ENCODE results near the gene TMEFF1. TPM values are rescaled to one million over a fixed set of nuclear protein-coding genes. Genes with fewer than 3 reads are reported as not detected.

TMEFF1 gene
- total RNA-seq, 4 donors from 2014 or later, result 2.0 to 10.4 (median 4.8) TPM

DNA sequence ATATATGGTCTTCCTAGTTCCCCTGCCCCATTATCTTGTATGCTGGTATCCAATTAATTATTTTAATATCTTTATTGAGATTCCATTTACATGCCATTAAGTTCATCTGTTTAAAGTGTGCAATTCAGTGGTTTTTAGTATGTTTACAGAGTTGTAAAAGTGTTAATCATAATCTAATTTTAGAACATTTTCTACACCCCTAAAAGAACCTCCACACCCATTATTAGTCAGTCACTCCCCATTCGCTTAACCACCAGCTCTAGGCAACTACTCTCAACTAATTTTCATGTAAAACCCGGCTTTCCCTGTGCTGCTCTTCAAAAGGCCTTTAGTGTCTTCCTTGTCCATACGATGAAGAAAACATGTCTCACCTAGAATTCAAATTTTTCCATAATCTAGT, 84.1 kb downstream of the TMEFF1 start:
- no peak overlapping the region for H3K27ac ChIP-seq
- no peaks in the 10 kb centered on the region for H3K9me3 ChIP-seq
- H3K4me3 ChIP-seq (replicated peaks in 1 of 3), result no peak overlapping the region
- intact Hi-C loops (cut with DNase I), result no loop called here
- no peak for DNase-seq
- H3K4me1 ChIP-seq, result peaks cover 11 to 27% of the 10 kb centered on the region in 2 donors
- no peaks in the 10 kb centered on the region for H3K36me3 ChIP-seq
- 97 to 98% methylated on average over 3 of the region's 3 CpGs for WGBS, 2 donors
- TF ChIP-seq POLR2A (IDR thresholded peaks at IDR 0.05), result no peak
- TF ChIP-seq, protein P1, sequence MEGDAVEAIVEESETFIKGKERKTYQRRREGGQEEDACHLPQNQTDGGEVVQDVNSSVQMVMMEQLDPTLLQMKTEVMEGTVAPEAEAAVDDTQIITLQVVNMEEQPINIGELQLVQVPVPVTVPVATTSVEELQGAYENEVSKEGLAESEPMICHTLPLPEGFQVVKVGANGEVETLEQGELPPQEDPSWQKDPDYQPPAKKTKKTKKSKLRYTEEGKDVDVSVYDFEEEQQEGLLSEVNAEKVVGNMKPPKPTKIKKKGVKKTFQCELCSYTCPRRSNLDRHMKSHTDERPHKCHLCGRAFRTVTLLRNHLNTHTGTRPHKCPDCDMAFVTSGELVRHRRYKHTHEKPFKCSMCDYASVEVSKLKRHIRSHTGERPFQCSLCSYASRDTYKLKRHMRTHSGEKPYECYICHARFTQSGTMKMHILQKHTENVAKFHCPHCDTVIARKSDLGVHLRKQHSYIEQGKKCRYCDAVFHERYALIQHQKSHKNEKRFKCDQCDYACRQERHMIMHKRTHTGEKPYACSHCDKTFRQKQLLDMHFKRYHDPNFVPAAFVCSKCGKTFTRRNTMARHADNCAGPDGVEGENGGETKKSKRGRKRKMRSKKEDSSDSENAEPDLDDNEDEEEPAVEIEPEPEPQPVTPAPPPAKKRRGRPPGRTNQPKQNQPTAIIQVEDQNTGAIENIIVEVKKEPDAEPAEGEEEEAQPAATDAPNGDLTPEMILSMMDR (IDR thresholded peaks at IDR 0.05), result no peak
- H3K27me3 ChIP-seq, result no peaks in the 10 kb centered on the region

DNA sequence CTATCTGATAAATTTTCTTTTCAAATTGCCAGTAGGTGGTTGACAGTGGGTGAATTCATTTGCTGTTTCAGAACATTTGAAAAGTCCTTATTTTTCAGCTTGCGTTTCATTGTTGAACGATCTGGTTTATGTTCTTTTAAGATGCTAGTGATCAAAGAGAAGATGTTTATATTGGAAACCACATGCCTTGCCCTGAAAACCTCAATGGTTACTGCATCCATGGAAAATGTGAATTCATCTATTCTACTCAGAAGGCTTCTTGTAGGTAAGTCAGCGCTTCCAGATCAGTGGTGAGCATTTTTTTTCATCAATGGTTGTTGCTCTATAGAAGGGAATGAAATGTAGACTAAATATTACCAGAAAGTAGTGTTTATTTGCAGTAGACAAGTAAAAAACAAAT, 88.3 kb downstream of the TMEFF1 start:
- Histone ChIP-seq H3K9me3 (no peaks in the 10 kb centered on the region), H3K36me3 (no peaks in the 10 kb centered on the region), H3K4me1 (peaks cover 14 to 16% of the 10 kb centered on the region in 2 donors), H3K27ac (no peak overlapping the region), H3K27me3 (no peaks in the 10 kb centered on the region), H3K4me3 (replicated peaks in 1 of 3) (no peak overlapping the region)
- intact Hi-C loops (cut with DNase I), result no loop called here
- TF ChIP-seq, protein P1 (IDR thresholded peaks at IDR 0.05), result no peak
- no peak for TF ChIP-seq POLR2A (IDR thresholded peaks at IDR 0.05)
- DNase-seq, result no peak
- WGBS, 2 donors, result 44 to 52% methylated on average over 3 of the region's 3 CpGs

DNA sequence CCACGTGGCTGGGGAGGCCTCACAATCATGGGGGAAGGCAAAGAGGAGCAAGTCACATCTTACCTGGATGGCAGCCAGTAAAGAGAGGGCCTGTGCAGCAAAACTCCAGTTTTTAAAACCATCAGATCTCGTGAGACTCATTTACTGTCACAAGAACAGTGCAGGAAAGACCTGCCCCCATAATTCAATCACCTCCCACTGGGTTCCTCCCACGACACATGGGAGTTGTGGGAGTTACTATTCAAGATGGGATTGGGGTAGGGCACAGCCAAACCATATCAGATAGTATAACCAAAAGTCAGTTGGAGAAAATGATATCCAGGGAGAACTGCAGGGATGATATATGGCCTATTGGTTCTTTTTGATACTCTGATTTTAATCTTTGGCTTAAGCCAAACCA, 94.9 kb downstream of the TMEFF1 start:
- H3K9me3 ChIP-seq, result no peaks in the 10 kb centered on the region
- H3K4me3 ChIP-seq (replicated peaks in 1 of 3), result no peak overlapping the region
- H3K27me3 ChIP-seq, result no peaks in the 10 kb centered on the region
- intact Hi-C loops (cut with DNase I), result no loop called here
- no peaks in the 10 kb centered on the region for H3K4me1 ChIP-seq
- WGBS, 2 donors, result 77 to 78% methylated on average over 3 of the region's 3 CpGs
- H3K36me3 ChIP-seq, result no peaks in the 10 kb centered on the region
- TF ChIP-seq, protein P1 (IDR thresholded peaks at IDR 0.05), result no peak
- TF ChIP-seq POLR2A (IDR thresholded peaks at IDR 0.05), result no peak
- no peak overlapping the region for H3K27ac ChIP-seq
- DNase-seq, result no peak

DNA sequence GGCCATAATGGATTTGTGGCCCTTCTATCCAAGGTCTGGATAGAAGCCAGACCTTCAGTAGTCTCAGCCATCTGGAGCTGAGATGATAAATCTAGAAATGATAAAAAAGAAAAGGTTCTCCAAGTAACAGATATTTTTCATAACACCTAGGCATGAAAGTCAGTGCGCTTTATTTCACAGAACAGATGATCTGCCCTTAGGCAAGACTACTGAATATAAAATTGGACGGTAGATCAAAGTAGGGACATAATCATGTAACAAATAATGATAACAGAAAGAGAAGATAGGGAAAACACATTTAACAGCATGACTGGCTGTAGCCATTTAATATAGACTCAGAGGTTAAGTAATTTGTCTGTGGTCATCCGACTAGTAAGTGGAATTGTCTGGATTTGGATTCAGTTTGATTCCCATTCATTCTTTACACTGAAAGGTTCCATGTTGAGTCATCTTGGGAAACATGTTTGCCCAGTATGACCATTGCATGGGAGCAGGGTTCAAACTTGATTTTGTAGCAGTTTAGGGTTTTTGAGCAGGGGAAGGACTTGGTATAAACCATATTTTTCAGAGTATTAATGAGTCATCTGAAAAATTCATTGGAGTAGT, 100.8 kb downstream of the TMEFF1 start:
- 97 to 98% methylated on average over 3 of the region's 3 CpGs for whole genome bisulfite sequencing, 2 donors
- Histone ChIP-seq H3K27ac (no peak overlapping the region), H3K4me1 (peaks cover 0 to 6% of the 10 kb centered on the region in 2 donors), H3K27me3 (no peaks in the 10 kb centered on the region), H3K4me3 (replicated peaks in 1 of 3) (no peak overlapping the region), H3K9me3 (no peaks in the 10 kb centered on the region), H3K36me3 (no peaks in the 10 kb centered on the region)
- DNase-seq, result no peak
- TF ChIP-seq POLR2A (IDR thresholded peaks at IDR 0.05), result no peak
- TF ChIP-seq, protein P1 (IDR thresholded peaks at IDR 0.05), result no peak
- intact Hi-C loops (cut with DNase I), result no loop called here

DNA sequence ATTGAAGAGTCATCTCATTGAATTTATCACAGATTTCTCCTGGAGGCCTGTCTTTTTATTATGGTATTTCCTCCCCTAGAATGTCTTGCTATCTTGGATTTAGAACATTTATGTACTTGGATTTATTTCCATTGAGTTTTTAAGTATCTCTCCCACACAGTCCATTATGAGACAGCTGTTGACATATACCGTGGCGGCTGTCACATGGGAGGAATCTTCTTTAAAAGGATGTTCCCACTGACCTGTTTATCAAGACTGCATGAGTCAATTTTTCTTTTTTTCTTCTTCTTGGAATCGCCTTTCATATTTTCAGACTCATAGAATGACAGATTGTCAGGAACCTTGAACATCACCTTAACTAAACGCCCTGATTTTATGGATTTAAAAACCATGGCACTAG, 102.1 kb downstream of the TMEFF1 start:
- Histone ChIP-seq H3K27ac (no peak overlapping the region), H3K9me3 (no peaks in the 10 kb centered on the region), H3K36me3 (no peaks in the 10 kb centered on the region), H3K4me3 (replicated peaks in 1 of 3) (no peak overlapping the region), H3K4me1 (peaks cover 0 to 6% of the 10 kb centered on the region in 2 donors), H3K27me3 (no peaks in the 10 kb centered on the region)
- WGBS, 2 donors, result 87% methylated on average over 4 of the region's 4 CpGs
- TF ChIP-seq POLR2A (IDR thresholded peaks at IDR 0.05), result no peak
- TF ChIP-seq, protein P1 (IDR thresholded peaks at IDR 0.05), result no peak
- intact Hi-C loops (cut with DNase I), result no loop called here
- no peak for DNase-seq

All from thyroid gland (tissue), 4 donors.